ENCODE results near the gene RCVRN. TPM values are rescaled to one million over a fixed set of nuclear protein-coding genes. Genes with fewer than 3 reads are reported as not detected.
"Not testable (repeated sequence)": the region's sequence is repeated elsewhere in the genome, so short reads cannot be mapped to it uniquely, and the experiment has no call there.

The RCVRN gene
- total RNA-seq, 1 experiment from 2014 or later = not detected

- Histone ChIP-seq H3K27ac (ENCODE audit: low read length) (0 out of 2 replicates have a peak overlapping the region, but pooled peaks have one; percentile 11), H3K27me3 (ENCODE audit: low read length) (no peaks in the 10 kb centered on the region), H2AFZ (ENCODE audit: low read length) (no peak overlapping the region), H3K4me3 (ENCODE audit: low read length) (no peak overlapping the region), H3K4me1 (ENCODE audit: low read length) (peaks cover 65% of the 10 kb centered on the region), H3K9ac (ENCODE audit: low read length) (no peak overlapping the region), H3K79me2 (ENCODE audit: low read length) (no peaks in the 10 kb centered on the region), H3K36me3 (ENCODE audit: insufficient read depth, low read length) (peaks cover 28% of the 10 kb centered on the region; the same call in 1 of the 2 replicates), H3K4me2 (ENCODE audit: low read depth, low read length, poor library complexity, severe bottlenecking) (no peak overlapping the region), H4K20me1 (ENCODE audit: insufficient read depth, low read depth, low read length) (no peaks in the 10 kb centered on the region), H3K9me3 (ENCODE audit: low read length) (no peaks in the 10 kb centered on the region), H3K9me2 (replicated peaks; ENCODE audit: insufficient read depth, low read length) (no peaks in the 10 kb centered on the region)
- no peak for DNase-seq
These were observed 24.8 kb upstream of the RCVRN start for GRCh38 chr17:9929871-9930270.

GRCh38 chr17:9928601-9929333 is 23.7 kb upstream of the RCVRN start:
- Histone ChIP-seq H3K4me3 (ENCODE audit: low read length) (no peak overlapping the region), H3K9me2 (replicated peaks; ENCODE audit: insufficient read depth, low read length) (no peaks in the 10 kb centered on the region), H3K36me3 (ENCODE audit: insufficient read depth, low read length) (peaks cover 25% of the 10 kb centered on the region; the same call in 1 of the 2 replicates), H3K4me1 (ENCODE audit: low read length) (peaks cover 67% of the 10 kb centered on the region), H3K9ac (ENCODE audit: low read length) (no peak overlapping the region), H3K27ac (ENCODE audit: low read length) (peak overlapping the region; percentile 37; the same call in 1 of the 2 replicates), H2AFZ (ENCODE audit: low read length) (no peak overlapping the region), H3K79me2 (ENCODE audit: low read length) (0 out of 2 replicates have a peak, but pooled peaks cover 2% of the 10 kb centered on the region), H3K4me2 (ENCODE audit: low read depth, low read length, poor library complexity, severe bottlenecking) (no peak overlapping the region), H3K9me3 (ENCODE audit: low read length) (no peaks in the 10 kb centered on the region), H4K20me1 (ENCODE audit: insufficient read depth, low read depth, low read length) (no peaks in the 10 kb centered on the region), H3K27me3 (ENCODE audit: low read length) (no peaks in the 10 kb centered on the region)
- peak; percentile 72 for DNase-seq

DNA sequence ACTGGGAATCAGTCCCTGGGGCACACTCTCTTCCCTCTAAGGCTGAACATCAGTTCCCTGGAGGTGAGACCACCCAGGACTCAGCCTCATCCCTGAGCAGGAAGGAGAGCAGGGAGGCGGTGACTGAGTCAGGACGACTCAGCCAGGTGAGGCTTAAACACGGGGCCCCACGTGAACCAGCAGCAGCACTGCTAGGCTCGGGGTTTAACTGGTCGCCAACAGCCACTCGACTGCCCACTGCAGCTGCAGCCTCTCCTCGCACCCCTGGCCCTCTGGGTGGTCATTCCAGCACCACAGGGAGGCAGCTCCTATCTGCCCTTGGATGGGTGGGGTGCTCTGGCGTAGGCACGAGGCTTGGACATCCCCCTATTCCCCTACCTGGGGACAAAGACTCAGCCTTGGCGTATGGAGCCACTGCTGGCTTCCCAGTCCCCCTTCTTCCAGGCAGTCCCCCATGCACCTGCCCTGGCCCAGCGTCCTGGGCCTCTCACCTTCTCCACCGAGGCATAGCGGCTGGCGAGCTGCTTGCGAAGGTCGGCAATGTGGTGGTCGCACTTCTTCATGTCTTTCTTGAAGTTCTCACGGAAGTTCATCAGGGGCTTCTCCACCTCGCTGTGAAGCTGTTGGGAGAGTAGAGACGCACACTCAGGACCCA is 21.2 kb upstream of the RCVRN start:
- Histone ChIP-seq H2AFZ (ENCODE audit: low read length) (no peak overlapping the region), H3K9ac (ENCODE audit: low read length) (no peak overlapping the region), H3K27me3 (ENCODE audit: low read length) (no peaks in the 10 kb centered on the region), H4K20me1 (ENCODE audit: insufficient read depth, low read depth, low read length) (no peaks in the 10 kb centered on the region), H3K9me3 (ENCODE audit: low read length) (no peaks in the 10 kb centered on the region), H3K27ac (ENCODE audit: low read length) (peak overlapping the region; percentile 29; the same call in 1 of the 2 replicates), H3K36me3 (ENCODE audit: insufficient read depth, low read length) (peaks cover 33% of the 10 kb centered on the region; the same call in 1 of the 2 replicates), H3K79me2 (ENCODE audit: low read length) (0 out of 2 replicates have a peak, but pooled peaks cover 2% of the 10 kb centered on the region), H3K4me1 (ENCODE audit: low read length) (peaks cover 54% of the 10 kb centered on the region), H3K4me3 (ENCODE audit: low read length) (no peak overlapping the region), H3K4me2 (ENCODE audit: low read depth, low read length, poor library complexity, severe bottlenecking) (no peak overlapping the region), H3K9me2 (replicated peaks; ENCODE audit: insufficient read depth, low read length) (no peaks in the 10 kb centered on the region)
- DNase-seq = no peak

DNA sequence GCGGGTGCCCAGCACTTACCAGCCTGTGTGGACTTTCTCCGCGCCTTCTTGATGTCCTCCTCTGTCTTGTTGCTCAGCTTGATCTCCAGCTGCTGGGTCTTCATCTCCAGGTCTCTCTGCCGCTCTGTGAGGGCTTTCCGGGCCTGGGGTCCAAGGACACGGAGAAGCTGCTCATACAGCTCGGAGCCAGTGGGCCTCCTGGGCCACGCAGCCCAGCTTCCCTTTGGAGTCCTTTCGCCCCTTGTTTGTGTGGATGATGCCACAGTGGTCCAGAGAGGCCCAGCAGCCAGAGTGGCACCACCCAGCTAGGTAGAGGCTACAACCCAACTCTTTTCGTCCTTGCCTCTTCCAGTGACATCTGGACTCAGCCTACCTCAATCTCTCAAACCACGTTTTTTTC is 20.4 kb upstream of the RCVRN start:
- Histone ChIP-seq H4K20me1 (ENCODE audit: insufficient read depth, low read depth, low read length) (no peaks in the 10 kb centered on the region), H2AFZ (ENCODE audit: low read length) (no peak overlapping the region)

GRCh38 chr17:9924735-9925191 is 19.7 kb upstream of the RCVRN start:
- H3K9ac ChIP-seq (ENCODE audit: low read length) = no peak overlapping the region
- no peak overlapping the region for H3K4me3 ChIP-seq (ENCODE audit: low read length)
- H3K79me2 ChIP-seq (ENCODE audit: low read length) = 0 out of 2 replicates have a peak, but pooled peaks cover 2% of the 10 kb centered on the region
- H3K9me2 ChIP-seq (replicated peaks; ENCODE audit: insufficient read depth, low read length) = no peaks in the 10 kb centered on the region
- DNase-seq = peak; percentile 94
- H3K4me1 ChIP-seq (ENCODE audit: low read length) = peaks cover 39% of the 10 kb centered on the region
- no peaks in the 10 kb centered on the region for H3K27me3 ChIP-seq (ENCODE audit: low read length)
- H2AFZ ChIP-seq (ENCODE audit: low read length) = no peak overlapping the region
- H3K36me3 ChIP-seq (ENCODE audit: insufficient read depth, low read length) = peaks cover 37% of the 10 kb centered on the region
- H4K20me1 ChIP-seq (ENCODE audit: insufficient read depth, low read depth, low read length) = no peaks in the 10 kb centered on the region
- H3K27ac ChIP-seq (ENCODE audit: low read length) = peak overlapping the region; percentile 46; the same call in 1 of the 2 replicates
- H3K4me2 ChIP-seq (ENCODE audit: low read depth, low read length, poor library complexity, severe bottlenecking) = no peak overlapping the region
- H3K9me3 ChIP-seq (ENCODE audit: low read length) = no peaks in the 10 kb centered on the region

More for the DNA sequence above, 20.4 kb upstream of the RCVRN start:
- Histone ChIP-seq H3K79me2 (ENCODE audit: low read length) (0 out of 2 replicates have a peak, but pooled peaks cover 2% of the 10 kb centered on the region), H3K4me3 (ENCODE audit: low read length) (no peak overlapping the region), H3K4me2 (ENCODE audit: low read depth, low read length, poor library complexity, severe bottlenecking) (no peak overlapping the region), H3K9me2 (replicated peaks; ENCODE audit: insufficient read depth, low read length) (no peaks in the 10 kb centered on the region), H3K9me3 (ENCODE audit: low read length) (no peaks in the 10 kb centered on the region), H3K4me1 (ENCODE audit: low read length) (peaks cover 46% of the 10 kb centered on the region), H3K27ac (ENCODE audit: low read length) (peak overlapping the region; percentile 46; the same call in 1 of the 2 replicates), H3K36me3 (ENCODE audit: insufficient read depth, low read length) (peaks cover 37% of the 10 kb centered on the region), H3K27me3 (ENCODE audit: low read length) (no peaks in the 10 kb centered on the region), H3K9ac (ENCODE audit: low read length) (no peak overlapping the region)
- DNase-seq = no peak

DNA sequence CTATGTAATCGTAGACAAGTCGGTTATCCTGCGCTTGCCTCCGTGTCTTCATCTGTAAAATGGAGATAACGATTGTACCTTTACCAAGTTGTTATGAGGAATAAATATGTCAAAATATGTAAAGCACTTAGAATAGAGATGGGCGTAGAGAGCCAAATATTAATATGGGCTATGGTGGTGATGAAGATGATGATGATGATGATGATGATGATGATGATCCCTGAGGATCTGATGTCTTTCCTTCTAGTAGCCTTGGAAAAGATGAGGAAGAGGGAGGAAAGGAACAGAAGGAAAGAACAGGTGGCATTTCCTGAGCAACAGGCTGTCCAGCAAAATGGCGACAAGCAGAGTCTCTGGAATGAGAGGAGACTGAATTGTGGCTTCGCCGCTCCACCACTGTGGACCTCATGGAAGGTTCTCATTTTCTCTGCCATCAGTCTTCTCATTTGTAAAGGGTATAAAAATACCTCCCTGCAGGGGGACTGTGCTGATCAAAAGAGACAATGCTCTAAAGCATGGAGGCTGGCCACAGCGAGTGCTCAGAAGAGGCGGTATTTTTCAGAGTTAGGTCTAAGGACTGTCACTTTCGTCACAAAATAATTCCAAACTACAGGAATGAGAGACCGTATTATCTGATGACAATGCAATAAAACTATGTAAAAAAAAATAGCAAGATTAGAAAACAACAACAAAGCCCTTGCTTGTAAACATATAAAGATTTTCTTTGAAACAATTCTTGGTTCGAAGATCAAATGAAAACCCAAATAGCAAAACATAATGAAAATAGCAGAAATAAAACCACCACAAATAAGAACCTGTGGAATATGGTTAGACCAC is 17.2 kb upstream of the RCVRN start:
- peaks cover 24% of the 10 kb centered on the region for H3K4me1 ChIP-seq (ENCODE audit: low read length)
- H4K20me1 ChIP-seq (ENCODE audit: insufficient read depth, low read depth, low read length) = 0 out of 2 replicates have a peak, but pooled peaks cover 3% of the 10 kb centered on the region
- H3K4me2 ChIP-seq (ENCODE audit: low read depth, low read length, poor library complexity, severe bottlenecking) = no peak overlapping the region
- H3K27me3 ChIP-seq (ENCODE audit: low read length) = no peaks in the 10 kb centered on the region
- H3K79me2 ChIP-seq (ENCODE audit: low read length) = 0 out of 2 replicates have a peak, but pooled peaks cover 2% of the 10 kb centered on the region
- no peak overlapping the region for H3K27ac ChIP-seq (ENCODE audit: low read length)
- H3K9me3 ChIP-seq (ENCODE audit: low read length) = no peaks in the 10 kb centered on the region
- no peak overlapping the region for H3K9ac ChIP-seq (ENCODE audit: low read length)
- no peaks in the 10 kb centered on the region for H3K9me2 ChIP-seq (replicated peaks; ENCODE audit: insufficient read depth, low read length)
- H2AFZ ChIP-seq (ENCODE audit: low read length) = no peak overlapping the region
- H3K4me3 ChIP-seq (ENCODE audit: low read length) = no peak overlapping the region
- peaks cover 47% of the 10 kb centered on the region for H3K36me3 ChIP-seq (ENCODE audit: insufficient read depth, low read length)
- no peak for DNase-seq

DNA sequence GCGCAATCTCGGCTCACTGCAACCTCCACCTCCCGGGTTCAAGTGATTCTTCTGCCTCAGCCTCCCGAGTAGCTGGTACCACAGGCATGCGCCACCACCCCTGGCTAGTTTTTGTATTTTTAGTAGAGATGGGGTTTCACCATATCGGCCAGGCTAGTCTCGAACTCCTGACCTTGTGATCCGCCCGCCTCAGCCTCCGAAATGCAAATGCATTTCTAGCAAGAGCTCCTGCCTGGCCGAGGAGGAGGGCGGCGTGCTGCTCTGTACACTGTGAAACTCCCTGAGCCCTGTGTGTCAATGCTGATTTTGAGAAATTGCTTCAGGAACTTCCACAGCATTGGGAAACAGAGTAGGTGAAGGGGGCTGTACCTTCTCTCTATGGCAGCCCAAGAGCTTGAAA is 16.1 kb upstream of the RCVRN start:
- DNase-seq; H3K9me2 ChIP-seq (replicated peaks; ENCODE audit: insufficient read depth, low read length); H3K27ac ChIP-seq (ENCODE audit: low read length); H4K20me1 ChIP-seq (ENCODE audit: insufficient read depth, low read depth, low read length); H3K79me2 ChIP-seq (ENCODE audit: low read length); H2AFZ ChIP-seq (ENCODE audit: low read length); H3K9me3 ChIP-seq (ENCODE audit: low read length); H3K27me3 ChIP-seq (ENCODE audit: low read length); H3K4me3 ChIP-seq (ENCODE audit: low read length); H3K9ac ChIP-seq (ENCODE audit: low read length); H3K4me2 ChIP-seq (ENCODE audit: low read depth, low read length, poor library complexity, severe bottlenecking): not testable (repeated sequence)
- Histone ChIP-seq H3K4me1 (ENCODE audit: low read length) (peaks cover 17% of the 10 kb centered on the region), H3K36me3 (ENCODE audit: insufficient read depth, low read length) (peaks cover 47% of the 10 kb centered on the region)
